Measurements from ENCODE around the gene MORN1.

GRCh38 chr1:2363847-2364513, 27.4 kb downstream of the MORN1 start:
- no peak for TF ChIP-seq CTCF (conservative IDR thresholded peaks at IDR 0.05; ENCODE audit: low read length)
- no peak for TF ChIP-seq EZH2phosphoT487 (IDR thresholded peaks at IDR 0.05; ENCODE audit: borderline replicate concordance)
